ENCODE results near the gene ANO2.

The ANO2 gene

GRCh38 chr12:5570416-5570815 is 374.6 kb downstream of the ANO2 start:
- no peak for DNase-seq

- DNase-seq = peak; percentile 58
Measured at GRCh38 chr12:5568325-5568981, 376.6 kb downstream of the ANO2 start.

GRCh38 chr12:5567016-5567725 is 377.9 kb downstream of the ANO2 start:
- peak; percentile 38 for DNase-seq

- DNase-seq = peak; percentile 47
Measured at GRCh38 chr12:5565933-5566599, 379.0 kb downstream of the ANO2 start.

DNA sequence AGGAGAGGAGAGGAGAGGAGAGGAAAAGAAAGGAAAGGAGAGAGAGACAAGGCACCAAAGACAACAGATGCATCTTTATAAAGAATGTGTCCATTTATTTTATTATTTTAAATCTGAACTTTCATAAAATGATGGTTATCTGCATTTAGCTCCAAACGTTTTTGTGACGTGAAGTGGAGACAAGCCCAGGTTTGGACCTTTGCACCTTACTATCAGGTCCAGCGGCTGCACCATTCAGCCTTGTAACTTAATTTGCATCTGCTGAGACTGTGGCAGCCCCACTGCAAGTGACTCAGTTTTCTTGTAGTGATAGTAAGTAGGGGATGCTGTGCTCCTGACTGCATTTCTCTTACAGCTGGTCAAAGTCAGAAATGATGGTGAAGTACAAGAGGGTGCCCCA is 382.5 kb downstream of the ANO2 start:
- peak; percentile 45 for DNase-seq

DNA sequence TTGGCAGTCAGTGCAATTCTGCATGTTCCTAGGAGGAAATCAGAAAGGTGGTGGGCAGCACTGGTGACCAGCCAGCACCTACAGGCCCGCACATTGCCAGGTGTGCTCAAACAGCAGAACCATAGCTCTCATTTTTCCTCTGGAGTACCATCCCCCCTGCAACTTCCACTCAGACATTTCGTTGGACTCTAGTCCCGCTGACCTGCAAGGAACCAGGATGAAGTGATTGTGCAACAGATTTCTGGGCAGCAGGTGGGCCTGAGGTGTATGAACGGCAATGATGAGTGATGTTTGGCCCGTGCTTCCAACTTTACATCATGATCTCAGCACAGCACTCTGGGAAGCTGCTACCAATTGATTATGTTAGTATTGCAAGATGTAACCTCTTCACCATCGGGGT is 383.2 kb downstream of the ANO2 start:
- DNase-seq = no peak

DNA sequence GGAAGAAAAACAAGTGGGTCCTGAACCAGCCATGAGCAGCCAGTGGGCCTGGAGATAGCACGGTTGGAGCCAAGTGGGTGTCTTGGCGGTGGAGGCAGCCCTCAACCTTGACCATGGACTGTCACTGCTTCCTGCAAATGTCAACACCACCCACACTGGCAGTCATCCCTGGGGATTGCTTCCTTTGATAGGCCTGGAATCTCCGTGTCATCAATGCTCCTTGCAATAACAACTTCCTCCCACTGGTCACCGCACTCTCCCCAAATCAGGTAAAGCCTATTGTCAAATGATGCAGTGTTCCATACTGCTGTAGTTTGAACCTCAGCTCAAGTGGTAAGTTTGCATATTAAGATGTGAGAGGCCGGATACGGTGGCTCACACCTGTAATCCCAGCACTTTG is 384.0 kb downstream of the ANO2 start:
- DNase-seq = no peak

GRCh38 chr12:5560265-5560664 is 384.8 kb downstream of the ANO2 start:
- DNase-seq = peak; percentile 29

GRCh38 chr12:5557906-5558305 is 387.2 kb downstream of the ANO2 start:
- DNase-seq = peak; percentile 64

- DNase-seq = no peak
Measured at GRCh38 chr12:5556946-5557673, 387.9 kb downstream of the ANO2 start.

DNA sequence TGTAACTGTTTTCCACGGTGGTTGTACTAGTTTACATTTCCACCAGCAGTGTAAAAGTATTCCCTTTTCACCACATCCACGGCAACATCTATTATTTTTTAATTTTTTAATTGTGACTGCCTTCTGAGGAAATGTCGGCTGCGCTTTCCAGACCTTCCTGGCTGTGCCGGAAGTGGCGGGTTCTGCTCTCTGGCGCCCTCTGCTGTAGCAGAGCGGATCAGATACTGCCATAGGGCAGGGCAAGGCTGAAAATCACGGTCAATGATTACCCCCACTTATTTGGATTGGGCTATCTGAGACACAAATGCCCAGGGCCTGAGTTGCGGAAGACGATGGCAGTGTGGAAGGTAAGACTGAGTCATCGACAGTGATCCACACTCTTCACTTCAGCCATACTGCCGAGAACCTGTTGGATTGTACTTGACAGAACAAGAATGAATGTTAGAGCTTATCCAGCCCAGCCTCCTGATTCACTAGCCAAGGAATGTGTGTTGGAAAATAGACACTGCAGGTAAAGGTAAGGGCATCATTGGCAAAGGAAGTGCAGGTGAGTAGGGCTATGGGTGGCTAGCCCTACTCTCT is 388.9 kb downstream of the ANO2 start:
- no peak for DNase-seq

DNA sequence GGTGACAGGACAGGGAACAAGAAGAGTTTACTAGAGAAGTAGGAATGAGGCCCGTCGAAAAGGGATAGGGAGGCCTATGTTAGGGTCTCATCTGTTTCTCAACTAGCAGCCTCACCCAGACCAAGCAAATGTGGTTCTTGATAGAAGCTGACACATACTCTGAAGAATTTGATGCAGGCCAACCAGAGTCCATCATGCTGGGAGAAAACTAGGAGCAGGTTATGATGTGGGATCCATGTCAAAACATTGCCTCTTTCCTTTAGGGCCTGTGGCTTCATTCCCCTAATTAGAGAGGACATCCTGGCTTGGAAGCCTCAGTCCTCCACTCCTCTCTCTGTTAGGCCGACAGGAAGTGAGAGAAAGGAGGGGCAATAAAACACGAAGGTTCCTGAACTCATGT is 390.3 kb downstream of the ANO2 start:
- peak; percentile 51 for DNase-seq

DNA sequence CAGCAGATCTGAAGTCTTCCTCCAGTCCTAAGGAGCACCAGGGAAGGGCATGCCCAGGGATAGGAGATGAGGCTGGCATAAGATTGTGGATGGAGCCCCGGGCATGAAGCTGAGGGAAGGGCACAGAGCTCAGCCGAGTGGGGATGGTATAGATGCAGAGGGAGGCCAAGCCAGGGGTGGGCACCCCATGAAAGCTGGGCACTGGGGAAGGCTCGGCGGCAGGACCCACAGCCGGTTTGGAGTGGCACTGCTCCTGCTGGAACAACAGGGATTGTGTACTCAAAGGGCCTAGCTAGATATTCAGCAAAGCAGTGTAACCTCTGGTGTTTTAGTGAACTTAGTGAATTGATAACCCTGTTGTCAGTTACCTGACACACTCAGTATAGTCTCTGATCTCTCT is 396.0 kb downstream of the ANO2 start:
- DNase-seq = no peak

DNA sequence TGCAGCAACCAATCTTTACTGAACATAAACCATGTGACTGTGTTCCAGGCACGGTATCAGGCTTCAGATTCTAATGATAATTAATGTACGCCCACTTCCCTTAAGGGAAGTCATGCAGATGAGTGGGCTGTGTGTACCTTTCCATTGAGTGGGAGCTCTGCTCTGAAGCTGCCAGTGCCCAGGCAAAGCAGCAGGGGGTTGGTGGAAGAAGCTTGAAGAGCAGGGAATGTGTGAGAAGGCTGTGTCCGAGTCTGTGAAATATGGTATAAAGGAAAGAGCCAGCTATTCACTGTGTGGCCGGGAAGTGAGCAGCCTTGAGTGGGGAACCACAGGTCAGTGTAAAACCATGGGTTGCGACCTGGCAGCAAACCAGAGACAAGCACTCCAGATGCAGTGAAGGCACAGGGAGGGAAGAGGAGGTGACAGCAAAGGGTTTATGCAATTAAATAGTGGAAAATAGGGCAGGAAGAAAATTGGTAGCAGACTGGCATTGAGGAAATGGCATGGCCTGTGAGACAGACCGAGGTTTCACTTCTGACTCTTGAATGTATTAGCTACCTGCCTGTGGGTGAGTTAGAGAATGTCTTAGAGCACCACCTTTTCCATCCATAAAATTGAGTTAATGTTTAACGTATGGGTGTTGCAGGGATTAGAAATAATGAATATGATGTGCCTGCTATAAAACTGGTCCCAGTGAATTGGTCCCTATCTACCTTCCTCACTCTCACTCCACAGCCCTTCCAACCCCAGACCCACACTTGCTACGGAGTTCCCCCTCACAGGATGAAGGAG is 396.7 kb downstream of the ANO2 start:
- no peak for DNase-seq

- peak; percentile 74 for DNase-seq
Measured at GRCh38 chr12:5546616-5547015, 398.4 kb downstream of the ANO2 start.

- DNase-seq = peak; percentile 68
Measured at GRCh38 chr12:5537771-5538170, 407.3 kb downstream of the ANO2 start.

- peak; percentile 64 for DNase-seq
Measured at GRCh38 chr12:5537026-5537615, 407.9 kb downstream of the ANO2 start.

DNA sequence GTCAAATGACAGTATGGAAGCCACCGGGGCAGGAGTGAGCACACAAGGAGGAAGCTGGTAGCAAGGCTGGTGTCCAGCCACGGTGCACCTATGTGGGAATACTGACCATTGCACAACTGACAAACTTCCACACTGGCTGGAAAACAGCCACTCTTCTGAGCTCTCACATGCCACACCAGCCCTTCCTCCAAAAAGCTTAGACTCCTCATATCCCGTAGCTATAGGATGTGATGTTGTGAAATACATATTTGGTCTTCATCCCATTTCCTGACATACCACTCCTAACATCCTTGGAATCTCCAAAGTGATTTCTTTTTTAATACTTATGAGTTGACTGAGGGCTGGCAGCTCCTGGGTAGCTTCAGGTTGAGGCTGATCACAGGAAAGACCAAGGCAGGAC is 409.5 kb downstream of the ANO2 start:
- no peak for DNase-seq

- no peak for DNase-seq
Measured at GRCh38 chr12:5534426-5535199, 410.4 kb downstream of the ANO2 start.

DNA sequence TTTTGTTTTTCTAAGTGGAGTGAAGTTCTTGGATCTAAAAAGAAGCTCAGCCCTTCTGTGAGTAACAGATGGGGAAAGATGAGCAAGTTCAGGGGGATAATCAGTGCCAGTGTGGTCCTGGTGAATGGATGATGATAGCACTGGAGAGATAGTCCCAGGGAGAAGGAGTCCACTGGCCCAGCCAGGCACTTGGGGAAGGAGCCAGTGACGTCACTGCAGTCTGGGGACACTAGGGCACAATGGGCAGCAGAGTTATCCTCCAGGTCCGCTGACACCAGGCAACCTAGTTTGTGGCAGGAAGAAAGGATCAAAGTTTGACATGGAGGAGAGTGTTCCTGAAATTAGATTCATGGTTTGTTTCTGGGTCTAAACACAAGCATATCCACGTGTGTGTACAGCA is 411.7 kb downstream of the ANO2 start:
- peak; percentile 15 for DNase-seq

DNA sequence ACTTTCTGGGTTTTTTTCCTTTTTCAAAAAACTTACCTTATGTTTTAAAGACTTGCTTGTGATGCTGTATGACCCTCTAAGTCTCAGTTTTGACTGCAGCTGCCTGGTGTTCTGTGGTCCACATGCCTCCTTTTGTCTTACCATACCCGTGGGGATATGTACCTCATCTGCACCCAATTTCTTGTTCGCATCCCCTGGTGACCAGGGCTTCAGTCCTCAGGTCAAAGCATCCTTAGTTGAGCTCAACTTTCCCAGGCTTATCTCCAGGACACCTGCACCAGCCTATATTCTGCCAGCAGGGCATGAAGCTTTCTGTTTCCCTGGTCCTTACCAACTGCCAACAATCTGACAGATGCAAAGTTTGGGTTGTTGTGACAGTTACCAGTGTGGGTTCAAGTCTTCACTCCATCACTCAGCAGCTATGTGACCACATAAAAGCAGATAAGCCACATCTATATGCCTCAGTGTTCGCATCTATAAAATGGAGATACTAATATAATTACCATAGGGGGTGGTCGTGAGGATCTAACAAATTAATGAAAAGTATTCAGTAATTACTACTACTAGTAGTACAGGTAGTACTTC is 419.2 kb downstream of the ANO2 start:
- peak; percentile 34 for DNase-seq
